WI38 (cell line): ENCODE measurements around the gene LNX2.
A peak's percentile ranks its signal among the peaks of the same experiment; 100 is the strongest.

Experiments
- H3K4me3 ChIP-seq: 2 replicates; pipeline ENCODE4 v1.5.1; 2011; ENCODE audit warnings: low read depth, mild to moderate bottlenecking, control low read depth, low read length
- TF ChIP-seq, protein P1 (sequence below): IDR thresholded peaks from 2 replicates; pipeline ENCODE4 v1.5.1; 2012; ENCODE audit warnings: low read depth, mild to moderate bottlenecking, control low read depth, low read length

LNX2 gene

GRCh38 chr13:27620377-27621115, at the start of gene LNX2:
LNX2 (minus strand) TSS chr13:27620529; CDS start chr13:27581703, 38,826 bp downstream.
- TF ChIP-seq, protein P1, sequence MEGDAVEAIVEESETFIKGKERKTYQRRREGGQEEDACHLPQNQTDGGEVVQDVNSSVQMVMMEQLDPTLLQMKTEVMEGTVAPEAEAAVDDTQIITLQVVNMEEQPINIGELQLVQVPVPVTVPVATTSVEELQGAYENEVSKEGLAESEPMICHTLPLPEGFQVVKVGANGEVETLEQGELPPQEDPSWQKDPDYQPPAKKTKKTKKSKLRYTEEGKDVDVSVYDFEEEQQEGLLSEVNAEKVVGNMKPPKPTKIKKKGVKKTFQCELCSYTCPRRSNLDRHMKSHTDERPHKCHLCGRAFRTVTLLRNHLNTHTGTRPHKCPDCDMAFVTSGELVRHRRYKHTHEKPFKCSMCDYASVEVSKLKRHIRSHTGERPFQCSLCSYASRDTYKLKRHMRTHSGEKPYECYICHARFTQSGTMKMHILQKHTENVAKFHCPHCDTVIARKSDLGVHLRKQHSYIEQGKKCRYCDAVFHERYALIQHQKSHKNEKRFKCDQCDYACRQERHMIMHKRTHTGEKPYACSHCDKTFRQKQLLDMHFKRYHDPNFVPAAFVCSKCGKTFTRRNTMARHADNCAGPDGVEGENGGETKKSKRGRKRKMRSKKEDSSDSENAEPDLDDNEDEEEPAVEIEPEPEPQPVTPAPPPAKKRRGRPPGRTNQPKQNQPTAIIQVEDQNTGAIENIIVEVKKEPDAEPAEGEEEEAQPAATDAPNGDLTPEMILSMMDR, result no peak
- H3K4me3 ChIP-seq, result peak within 1 kb of the TSS; percentile 93

- TF ChIP-seq, protein P1, result no peak
- H3K4me3 ChIP-seq, result no peak overlapping the region
Observed at GRCh38 chr13:27667946-27668345, 47.6 kb upstream of the LNX2 start.

DNA sequence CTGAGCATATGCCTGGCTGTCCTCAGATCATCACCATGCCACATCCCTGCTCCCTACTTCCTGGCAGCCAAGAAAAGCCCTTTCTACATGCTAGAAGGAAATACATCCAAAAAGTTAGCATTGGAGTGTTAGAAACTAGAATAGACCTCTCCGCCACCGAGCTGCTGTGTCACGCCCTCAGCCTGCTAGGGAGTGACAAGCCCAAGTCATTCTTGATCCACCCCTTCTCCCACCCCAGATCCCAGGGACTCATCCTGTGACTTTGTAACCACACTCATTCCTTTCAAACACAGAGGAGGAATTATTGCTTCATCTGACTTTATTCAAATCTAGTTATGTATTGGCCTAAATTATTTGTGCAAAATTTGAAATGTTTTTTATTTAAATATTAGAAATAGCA, 46.6 kb upstream of the LNX2 start:
- H3K4me3 ChIP-seq, result no peak overlapping the region
- TF ChIP-seq, protein P1, result no peak

- no peak overlapping the region for H3K4me3 ChIP-seq
- TF ChIP-seq, protein P1, result no peak
Observed at GRCh38 chr13:27665761-27666160, 45.4 kb upstream of the LNX2 start.

- TF ChIP-seq, protein P1, result no peak
- H3K4me3 ChIP-seq, result no peak overlapping the region
Observed at GRCh38 chr13:27665333-27665732, 45.0 kb upstream of the LNX2 start.

GRCh38 chr13:27663947-27664346, 43.6 kb upstream of the LNX2 start:
- no peak overlapping the region for H3K4me3 ChIP-seq
- TF ChIP-seq, protein P1, result no peak

DNA sequence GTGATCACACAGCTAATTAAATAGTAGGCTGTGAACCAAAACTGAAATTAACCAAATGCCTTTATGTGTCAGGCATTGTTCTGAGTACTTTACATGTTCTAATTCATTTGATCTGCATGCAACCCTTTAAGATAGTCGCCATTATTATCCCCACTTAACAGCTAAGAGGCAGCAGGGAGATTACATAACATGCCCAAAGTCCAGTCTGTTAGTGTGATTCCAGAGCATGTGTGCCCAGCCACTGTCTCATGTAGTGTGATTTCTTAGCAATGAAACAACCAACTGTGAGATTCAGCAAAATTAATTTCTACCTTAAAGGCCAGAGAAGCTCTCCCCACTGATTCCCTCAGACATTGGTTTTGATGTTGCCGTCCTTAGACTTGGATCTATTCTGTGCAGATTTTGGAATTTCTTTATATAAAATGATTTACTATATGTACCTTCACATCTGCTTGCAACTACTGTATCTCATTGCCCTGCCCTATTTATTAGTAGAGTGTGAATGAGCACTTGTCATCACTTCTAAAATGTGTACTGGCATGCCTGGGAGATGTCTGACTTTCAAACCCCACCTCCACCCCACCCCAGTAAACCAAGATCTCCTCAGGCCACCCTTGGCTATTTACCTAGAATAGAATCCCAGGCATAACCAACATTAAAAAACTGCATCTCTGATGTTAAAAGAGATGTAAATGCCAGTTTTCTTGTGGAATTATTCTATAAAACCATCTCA, 42.6 kb upstream of the LNX2 start:
- TF ChIP-seq, protein P1, result no peak
- H3K4me3 ChIP-seq, result no peak overlapping the region
